GM12891 (cell line): ENCODE data around the gene RBM38.

ENCODE experiments used
- POLR2A ChIP-seq: IDR thresholded peaks from 2 replicates; pipeline ENCODE4 v1.6.1; 2011; ENCODE audit warnings: low read depth, low read length, control low read depth
- POLR2AphosphoS5 ChIP-seq: IDR thresholded peaks from 2 replicates; pipeline ENCODE4 v1.6.1; 2011; ENCODE audit warnings: low read depth, low read length, control low read depth
- TAF1 ChIP-seq: IDR thresholded peaks from 2 replicates; pipeline ENCODE4 v1.6.1; 2011; ENCODE audit warnings: low read depth, low read length, control low read depth

DNA sequence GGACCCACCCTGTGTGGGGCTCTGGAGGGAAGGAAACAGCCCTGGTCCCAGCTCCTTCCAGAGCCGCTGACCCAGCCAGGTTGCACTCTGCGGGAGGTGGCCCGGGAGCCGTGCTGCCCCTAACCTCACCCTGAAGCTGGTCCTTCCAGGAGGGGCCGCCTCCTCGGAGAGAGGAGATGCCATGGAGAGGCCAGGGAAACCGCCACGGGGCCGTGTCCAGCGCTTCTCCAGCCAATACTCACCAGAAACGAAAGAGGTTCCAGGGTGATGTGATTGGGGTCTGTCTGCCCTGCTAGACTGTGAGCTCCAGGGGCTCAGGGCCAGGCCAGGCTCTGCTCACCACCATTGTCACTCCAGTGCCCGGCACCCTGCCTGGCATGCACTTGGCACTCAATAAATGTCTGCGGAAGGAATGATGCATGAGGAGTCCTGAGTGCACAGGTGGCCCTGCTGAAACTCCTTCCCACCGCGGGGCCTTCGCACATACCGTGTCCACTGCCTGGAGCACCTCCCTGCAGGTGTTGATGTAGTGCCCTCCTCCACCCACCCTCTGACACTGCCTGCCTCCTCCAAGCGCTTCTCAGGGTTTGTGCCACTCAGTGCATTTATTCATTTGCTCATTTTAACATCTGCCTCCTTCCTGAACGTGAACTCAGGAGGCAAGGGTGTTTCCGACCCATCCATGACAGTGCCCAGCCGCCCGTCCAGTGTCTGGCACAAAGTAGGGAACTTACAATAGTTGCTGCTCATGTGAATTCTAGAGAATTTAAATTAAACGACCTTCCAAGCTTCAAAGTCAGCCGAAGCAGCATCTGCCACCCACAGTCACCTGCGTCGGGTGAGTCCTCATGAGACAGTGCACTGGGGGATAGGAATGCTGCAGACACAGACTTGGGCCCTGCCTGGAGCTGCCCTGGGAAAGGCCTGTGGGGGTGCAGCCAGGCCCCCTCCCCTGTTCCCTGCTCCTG lies 30.3 kb downstream of the RBM38 start:
- TF ChIP-seq POLR2AphosphoS5 (no peak), TAF1 (no peak), POLR2A (no peak)
